ENCODE measurements around the gene SP1. TPM values are rescaled to one million over a fixed set of nuclear protein-coding genes. Genes with fewer than 3 reads are reported as not detected.

SP1 gene
- total and polyA plus RNA-seq, 9 of the 15 experiments (the other 6 are each of a cell fraction or from before 2014, with no cell fraction given): 8.0 to 65.5 (median 41.6) TPM

DNA sequence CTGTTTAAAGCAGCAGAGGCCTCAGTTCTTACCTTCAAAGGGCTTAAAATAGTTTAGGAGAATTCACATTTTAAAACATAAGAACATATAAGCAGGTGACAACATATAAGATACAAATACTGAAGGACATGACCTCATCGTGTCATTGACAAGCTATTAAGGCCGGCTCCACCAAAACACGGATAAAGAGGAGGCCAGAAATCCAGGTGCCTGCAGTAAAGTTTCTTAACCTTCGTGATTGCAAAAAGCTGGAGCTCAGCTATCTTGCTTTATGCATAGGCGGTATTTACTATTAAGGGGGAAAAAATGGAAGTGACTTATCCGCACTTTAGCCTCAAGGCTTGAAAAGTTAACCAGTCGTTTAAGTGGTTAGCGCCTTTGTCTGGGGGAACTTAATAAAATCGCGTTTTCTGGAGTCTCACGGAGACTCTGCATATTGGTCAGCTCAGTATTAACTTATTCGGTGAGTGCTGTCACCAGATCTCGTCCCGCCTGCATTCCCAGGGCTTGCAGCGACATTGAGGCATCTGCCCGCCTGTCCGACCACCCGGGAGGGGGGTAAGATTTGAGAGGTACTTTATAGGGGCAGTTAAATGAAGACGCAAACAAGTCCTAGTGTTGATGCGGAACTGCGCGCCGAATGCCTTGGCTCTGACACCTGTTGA is 1.1 kb upstream of the SP1 start (continued):
- TF ChIP-seq, protein P1, sequence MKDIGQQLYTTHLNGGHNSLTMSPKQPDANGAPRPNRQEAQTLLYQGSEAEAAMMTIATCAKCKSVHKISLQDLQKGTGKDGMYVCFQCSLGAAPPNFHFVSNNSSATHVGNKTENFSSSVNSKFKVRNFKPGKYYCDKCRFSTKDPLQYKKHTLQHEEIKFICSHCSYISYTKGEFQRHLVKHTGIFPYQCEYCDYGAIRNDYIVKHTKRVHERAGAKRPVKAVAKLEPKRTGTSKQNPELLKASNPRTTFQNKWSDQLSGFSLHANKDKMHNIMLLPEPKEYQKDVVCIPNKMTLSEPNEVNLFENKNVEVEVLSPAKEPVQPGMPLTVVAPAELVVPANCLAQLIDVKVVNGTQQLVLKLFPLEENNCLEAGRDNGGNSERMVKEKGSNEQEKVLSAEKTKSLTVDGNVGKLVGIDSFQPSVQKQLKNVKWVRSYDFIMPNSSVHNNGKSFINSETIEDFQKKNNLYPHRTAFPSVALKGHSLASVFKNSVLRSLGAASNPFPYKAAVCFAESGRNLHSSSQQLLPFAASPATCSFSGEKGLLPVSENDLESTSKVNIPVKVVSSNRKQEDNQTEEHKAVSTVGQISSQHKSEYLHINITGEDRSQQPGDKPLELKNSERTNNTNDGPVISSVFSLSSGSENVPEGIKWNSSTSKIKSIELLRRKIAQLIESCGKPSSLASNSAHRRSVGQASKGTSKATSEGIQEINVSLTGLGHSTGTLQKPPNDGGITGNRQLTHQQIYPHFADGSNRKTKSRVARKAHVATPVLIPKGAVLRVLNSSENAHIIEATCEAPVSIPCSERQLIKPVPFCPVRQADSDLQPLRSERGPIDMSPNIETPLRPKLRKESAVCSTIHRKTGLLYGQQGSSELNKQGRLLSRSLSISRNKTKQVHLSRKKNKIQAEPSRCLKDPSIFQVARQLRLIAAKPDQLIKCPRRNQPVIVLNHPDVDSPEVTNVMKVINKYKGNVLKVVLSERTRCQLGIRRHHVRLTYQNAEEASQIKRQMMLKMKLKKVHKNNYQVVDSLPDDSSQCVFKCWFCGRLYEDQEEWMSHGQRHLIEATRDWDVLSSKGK (CRISPR knock-in tag; IDR thresholded peaks at IDR 0.05): no peak
- TF ChIP-seq HDAC1 (IDR thresholded peaks at IDR 0.05) (no peak), NR2C1 (IDR thresholded peaks at IDR 0.05) (no peak), NR2C1 (tag; IDR thresholded peaks at IDR 0.05) (peak; percentile 29; the same call in 1 of the 2 replicates), ILF3 (IDR thresholded peaks at IDR 0.05; ENCODE audit: borderline replicate concordance) (no peak), ZNF695 (CRISPR knock-in tag; IDR thresholded peaks at IDR 0.05) (no peak), KDM1A (IDR thresholded peaks at IDR 0.05) (no peak), MBD2 (IDR thresholded peaks at IDR 0.05; ENCODE audit: borderline replicate concordance, low read depth) (no peak), NRF1 (conservative IDR thresholded peaks at IDR 0.05 in 1 of 2, IDR thresholded peaks at IDR 0.05 in 1 of 2) (no peak), EHMT2 (IDR thresholded peaks at IDR 0.05) (no peak), ZNF644 (tag; IDR thresholded peaks at IDR 0.05; ENCODE audit: low read depth) (0 out of 2 replicates have a peak, but pooled peaks have one; percentile 66), MTA3 (IDR thresholded peaks at IDR 0.05; ENCODE audit: borderline replicate concordance) (no peak), KAT8 (IDR thresholded peaks at IDR 0.05; ENCODE audit: low read depth) (no peak), SETDB1 (IDR thresholded peaks at IDR 0.05; ENCODE audit: low read length) (no peak), NFATC3 (IDR thresholded peaks at IDR 0.05) (0 out of 2 replicates have a peak, but pooled peaks have one; percentile 46), TCFL5 (CRISPR knock-in tag; conservative IDR thresholded peaks at IDR 0.05) (no peak), NONO (IDR thresholded peaks at IDR 0.05; ENCODE audit: low read depth in 2 of 2, low read length in 1 of 2) (0 out of 4 replicates have a peak, but pooled peaks of 1 of the 2 experiments have one; percentile 17), CAMTA2 (CRISPR knock-in tag; conservative IDR thresholded peaks at IDR 0.05) (no peak)
- TF ChIP-seq, protein P2, sequence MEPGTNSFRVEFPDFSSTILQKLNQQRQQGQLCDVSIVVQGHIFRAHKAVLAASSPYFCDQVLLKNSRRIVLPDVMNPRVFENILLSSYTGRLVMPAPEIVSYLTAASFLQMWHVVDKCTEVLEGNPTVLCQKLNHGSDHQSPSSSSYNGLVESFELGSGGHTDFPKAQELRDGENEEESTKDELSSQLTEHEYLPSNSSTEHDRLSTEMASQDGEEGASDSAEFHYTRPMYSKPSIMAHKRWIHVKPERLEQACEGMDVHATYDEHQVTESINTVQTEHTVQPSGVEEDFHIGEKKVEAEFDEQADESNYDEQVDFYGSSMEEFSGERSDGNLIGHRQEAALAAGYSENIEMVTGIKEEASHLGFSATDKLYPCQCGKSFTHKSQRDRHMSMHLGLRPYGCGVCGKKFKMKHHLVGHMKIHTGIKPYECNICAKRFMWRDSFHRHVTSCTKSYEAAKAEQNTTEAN (CRISPR knock-in tag; IDR thresholded peaks at IDR 0.05): 0 out of 2 replicates have a peak, but pooled peaks have one; percentile 27
- TF ChIP-seq, protein P3, sequence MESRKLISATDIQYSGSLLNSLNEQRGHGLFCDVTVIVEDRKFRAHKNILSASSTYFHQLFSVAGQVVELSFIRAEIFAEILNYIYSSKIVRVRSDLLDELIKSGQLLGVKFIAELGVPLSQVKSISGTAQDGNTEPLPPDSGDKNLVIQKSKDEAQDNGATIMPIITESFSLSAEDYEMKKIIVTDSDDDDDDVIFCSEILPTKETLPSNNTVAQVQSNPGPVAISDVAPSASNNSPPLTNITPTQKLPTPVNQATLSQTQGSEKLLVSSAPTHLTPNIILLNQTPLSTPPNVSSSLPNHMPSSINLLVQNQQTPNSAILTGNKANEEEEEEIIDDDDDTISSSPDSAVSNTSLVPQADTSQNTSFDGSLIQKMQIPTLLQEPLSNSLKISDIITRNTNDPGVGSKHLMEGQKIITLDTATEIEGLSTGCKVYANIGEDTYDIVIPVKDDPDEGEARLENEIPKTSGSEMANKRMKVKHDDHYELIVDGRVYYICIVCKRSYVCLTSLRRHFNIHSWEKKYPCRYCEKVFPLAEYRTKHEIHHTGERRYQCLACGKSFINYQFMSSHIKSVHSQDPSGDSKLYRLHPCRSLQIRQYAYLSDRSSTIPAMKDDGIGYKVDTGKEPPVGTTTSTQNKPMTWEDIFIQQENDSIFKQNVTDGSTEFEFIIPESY (CRISPR knock-in tag; IDR thresholded peaks at IDR 0.05): peak; percentile 62
- TF ChIP-seq, protein P4, sequence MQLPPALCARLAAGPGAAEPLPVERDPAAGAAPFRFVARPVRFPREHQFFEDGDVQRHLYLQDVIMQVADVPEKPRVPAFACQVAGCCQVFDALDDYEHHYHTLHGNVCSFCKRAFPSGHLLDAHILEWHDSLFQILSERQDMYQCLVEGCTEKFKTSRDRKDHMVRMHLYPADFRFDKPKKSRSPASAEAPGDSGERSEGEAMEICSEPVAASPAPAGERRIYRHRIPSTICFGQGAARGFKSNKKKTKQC (CRISPR knock-in tag; IDR thresholded peaks at IDR 0.05): no peak
